Calu3 (cell line): Measurements from ENCODE around the gene METAP1D. TPM values are rescaled to one million over a fixed set of nuclear protein-coding genes. Genes with fewer than 3 reads are reported as not detected.

Source experiments
- BruUV-seq: library from RNA; stranded (reverse); fragments of 400-500 nt; replicated peaks from 2 replicates; lab custom pipeline; 2021; lab: Mats Ljungman, UMichigan
- CTCF ChIA-PET: fragments of 300-600 bp; sonication (Branson Sonifier 250); formaldehyde crosslinking; loops from one replicate; lab custom pipeline; 2022; ENCODE audit warnings: antibody characterized with exemption; lab: Charles Lee
- DNase-seq: peaks from one replicate; pipeline ENCODE4 v3.0.0; 2022
- H3K27ac Mint-ChIP-seq: one replicate; pipeline ENCODE4 v1.8.0; 2022; ENCODE audit warnings: mixed read lengths; ENCODE audit not compliant: unreplicated experiment
- H3K27me3 Mint-ChIP-seq: one replicate; pipeline ENCODE4 v1.8.0; 2022; ENCODE audit warnings: mixed read lengths; ENCODE audit not compliant: unreplicated experiment
- H3K36me3 Mint-ChIP-seq: one replicate; pipeline ENCODE4 v1.8.0; 2022; ENCODE audit warnings: mild to moderate bottlenecking, moderate library complexity, mixed read lengths; ENCODE audit not compliant: insufficient read depth, unreplicated experiment
- H3K4me1 Mint-ChIP-seq: one replicate; pipeline ENCODE4 v1.8.0; 2022; ENCODE audit warnings: mild to moderate bottlenecking, low read depth, mixed read lengths; ENCODE audit not compliant: unreplicated experiment
- H3K4me3 Mint-ChIP-seq: one replicate; pipeline ENCODE4 v1.8.0; 2022; ENCODE audit warnings: mild to moderate bottlenecking, low read depth, moderate library complexity, mixed read lengths; ENCODE audit not compliant: unreplicated experiment
- H3K9me3 Mint-ChIP-seq: one replicate; pipeline ENCODE4 v1.8.0; 2022; ENCODE audit warnings: low read depth, mixed read lengths; ENCODE audit not compliant: unreplicated experiment
- intact Hi-C: fragments of 100-400 bp; cut with micrococcal nuclease; formaldehyde crosslinking; loops from one replicate; pipeline ENCODE4 v1.10.0; 2022; ENCODE audit not compliant: unreplicated experiment
- total RNA-seq: library from RNA; stranded (reverse); gene quantifications from 2 replicates; pipeline ENCODE4 v1.2.3, GENCODE V29; 2022
- TF ChIP-seq, protein P1 (sequence below): fragments of 200-600 bp; IDR thresholded peaks from one replicate; pipeline ENCODE4 v1.8.0; 2022; ENCODE audit warnings: antibody characterized with exemption; ENCODE audit not compliant: unreplicated experiment

METAP1D gene
- total RNA-seq, 1 experiment from 2014 or later, result 11.0 TPM

DNA sequence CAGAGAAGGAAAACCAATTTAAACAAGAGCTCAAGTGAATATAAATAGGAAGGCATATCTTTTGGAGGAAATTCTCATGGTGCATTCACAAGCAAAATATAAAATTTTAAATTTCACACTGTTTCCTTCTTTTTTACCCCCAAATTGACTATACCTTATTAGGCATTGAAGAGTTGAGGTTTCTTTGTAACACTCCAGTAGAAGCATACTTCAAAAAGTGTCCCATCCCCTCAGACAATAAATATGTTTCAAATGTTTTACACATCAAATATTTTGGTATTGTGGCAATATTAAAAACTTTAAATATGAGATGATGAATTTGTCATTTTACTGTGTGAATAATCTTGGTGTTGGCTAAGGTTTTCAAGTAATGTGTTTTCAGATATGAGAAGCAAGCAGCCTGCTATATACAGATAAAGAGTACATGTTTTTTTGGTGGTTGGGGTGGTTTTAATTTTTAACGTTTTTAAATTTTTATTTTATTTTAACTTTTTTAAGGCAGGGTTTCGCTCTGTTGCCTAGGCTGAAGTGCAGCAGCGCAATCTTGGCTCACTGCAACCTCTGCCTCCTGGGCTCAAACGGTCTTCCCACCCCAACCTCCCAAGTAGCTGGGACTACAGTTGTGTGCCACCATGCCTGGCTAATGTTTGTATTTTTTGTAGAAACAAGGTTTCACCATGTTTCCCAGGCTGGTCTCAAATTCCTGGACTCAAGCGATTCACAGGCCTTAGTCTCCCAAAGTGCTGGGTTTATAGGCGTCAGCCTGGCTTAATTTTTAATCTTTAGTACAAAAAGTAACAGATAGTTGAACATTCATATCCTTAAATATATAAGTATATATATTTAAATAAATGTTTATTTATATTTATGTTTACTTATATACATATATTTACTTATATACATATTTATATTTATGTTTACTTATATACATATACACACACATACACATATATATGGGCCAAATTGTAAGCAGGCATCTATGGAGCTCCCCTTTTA, 49.1 kb downstream of the METAP1D start:
- Mint-ChIP-seq H3K4me1 (no peaks in the 10 kb centered on the region), H3K27ac (no peak overlapping the region), H3K9me3 (no peaks in the 10 kb centered on the region), H3K4me3 (no peak overlapping the region), H3K36me3 (no peaks in the 10 kb centered on the region), H3K27me3 (no peaks in the 10 kb centered on the region)
- CTCF ChIA-PET, result interaction anchor here (0.6 kb wide), 1 partner anchor 367 kb away, joined by 3 read pairs; no protein-coding TSS in a partner anchor
- intact Hi-C loops, result no loop called here
- no TSS peak for BruUV-seq
- TF ChIP-seq, protein P1, sequence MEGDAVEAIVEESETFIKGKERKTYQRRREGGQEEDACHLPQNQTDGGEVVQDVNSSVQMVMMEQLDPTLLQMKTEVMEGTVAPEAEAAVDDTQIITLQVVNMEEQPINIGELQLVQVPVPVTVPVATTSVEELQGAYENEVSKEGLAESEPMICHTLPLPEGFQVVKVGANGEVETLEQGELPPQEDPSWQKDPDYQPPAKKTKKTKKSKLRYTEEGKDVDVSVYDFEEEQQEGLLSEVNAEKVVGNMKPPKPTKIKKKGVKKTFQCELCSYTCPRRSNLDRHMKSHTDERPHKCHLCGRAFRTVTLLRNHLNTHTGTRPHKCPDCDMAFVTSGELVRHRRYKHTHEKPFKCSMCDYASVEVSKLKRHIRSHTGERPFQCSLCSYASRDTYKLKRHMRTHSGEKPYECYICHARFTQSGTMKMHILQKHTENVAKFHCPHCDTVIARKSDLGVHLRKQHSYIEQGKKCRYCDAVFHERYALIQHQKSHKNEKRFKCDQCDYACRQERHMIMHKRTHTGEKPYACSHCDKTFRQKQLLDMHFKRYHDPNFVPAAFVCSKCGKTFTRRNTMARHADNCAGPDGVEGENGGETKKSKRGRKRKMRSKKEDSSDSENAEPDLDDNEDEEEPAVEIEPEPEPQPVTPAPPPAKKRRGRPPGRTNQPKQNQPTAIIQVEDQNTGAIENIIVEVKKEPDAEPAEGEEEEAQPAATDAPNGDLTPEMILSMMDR, result no peak
- DNase-seq, result no peak

DNA sequence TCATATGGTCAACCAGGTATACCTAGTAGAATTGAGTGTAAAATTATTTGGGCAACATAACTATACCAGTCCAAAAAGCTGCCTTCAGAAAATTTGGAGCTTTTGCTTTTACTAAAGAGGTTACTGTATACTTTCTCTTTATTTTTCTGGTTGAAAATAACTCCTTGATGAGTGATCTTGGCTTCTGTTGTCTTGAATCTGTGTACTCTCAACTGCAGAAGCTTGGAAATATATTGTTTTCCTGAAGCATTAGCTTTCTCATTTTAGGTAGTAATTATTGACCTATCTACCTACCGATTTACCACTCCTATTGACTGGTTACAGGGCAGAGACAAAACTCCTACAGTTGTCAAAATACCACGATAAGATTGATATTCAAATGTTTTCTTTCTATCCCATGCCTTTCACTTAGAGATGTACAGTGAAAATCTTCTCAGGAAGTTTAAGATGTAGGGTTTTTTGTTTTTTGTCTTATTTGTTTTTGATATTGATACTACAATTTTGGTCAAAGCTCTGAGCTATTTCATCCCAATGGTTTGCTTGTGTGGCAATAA, 49.9 kb downstream of the METAP1D start:
- Mint-ChIP-seq H3K4me1 (no peaks in the 10 kb centered on the region), H3K27me3 (no peaks in the 10 kb centered on the region), H3K27ac (no peak overlapping the region), H3K36me3 (no peaks in the 10 kb centered on the region), H3K4me3 (no peak overlapping the region), H3K9me3 (no peaks in the 10 kb centered on the region)
- CTCF ChIA-PET, result no interaction called here
- BruUV-seq, result no TSS peak
- intact Hi-C loops, result no loop called here
- no peak for DNase-seq
- TF ChIP-seq, protein P1, result no peak

DNA sequence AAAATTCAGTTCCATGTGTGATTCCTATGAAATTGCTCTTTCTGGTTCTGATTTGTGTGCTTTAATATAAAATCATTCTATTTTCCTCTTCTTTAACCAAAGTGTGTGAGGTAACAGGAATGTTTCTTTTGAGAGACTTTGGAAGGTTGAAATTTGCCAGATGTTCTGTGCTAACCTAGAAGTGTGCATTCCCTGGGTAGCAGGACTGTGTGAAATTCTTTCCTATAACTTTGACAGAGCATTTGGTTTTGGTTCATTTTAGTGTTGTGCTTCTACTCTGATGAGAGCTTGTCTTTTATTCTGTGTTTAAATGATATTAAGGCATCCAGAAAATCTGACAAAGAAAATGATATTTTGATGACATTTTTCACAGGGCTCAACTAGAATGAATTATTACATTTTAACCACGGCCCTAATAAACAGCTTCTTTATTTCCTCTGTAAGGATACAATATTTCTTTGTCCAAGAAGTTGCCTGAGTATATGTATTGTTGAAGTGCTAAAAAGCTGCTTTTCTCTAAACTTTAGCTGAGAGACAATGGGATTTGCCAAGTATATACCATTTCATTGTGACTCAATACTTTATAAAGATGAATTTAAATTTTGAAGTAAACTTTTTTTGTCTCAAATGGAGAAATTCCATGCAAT, 50.8 kb downstream of the METAP1D start:
- TF ChIP-seq, protein P1, result no peak
- intact Hi-C loops, result no loop called here
- no peak overlapping the region for H3K4me3 Mint-ChIP-seq
- DNase-seq, result no peak
- no TSS peak for BruUV-seq
- H3K27ac Mint-ChIP-seq, result no peak overlapping the region
- CTCF ChIA-PET, result no interaction called here
- H3K4me1 Mint-ChIP-seq, result no peaks in the 10 kb centered on the region
- H3K36me3 Mint-ChIP-seq, result no peaks in the 10 kb centered on the region
- H3K9me3 Mint-ChIP-seq, result no peaks in the 10 kb centered on the region
- no peaks in the 10 kb centered on the region for H3K27me3 Mint-ChIP-seq
